Osteoblast (primary cell): ENCODE measurements around the gene AREL1. TPM values are rescaled to one million over a fixed set of nuclear protein-coding genes. Genes with fewer than 3 reads are reported as not detected.
"Not testable (repeated sequence)": the region's sequence is repeated elsewhere in the genome, so short reads cannot be mapped to it uniquely, and the experiment has no call there.

Source experiments
- DNase-seq: peaks from one replicate; pipeline ENCODE4 v3.0.0; 2011; ENCODE audit warnings: low spot score, mixed read lengths; ENCODE audit not compliant: insufficient read length; ENCODE audit errors: missing footprints
- H2AFZ ChIP-seq: 2 replicates; pipeline ENCODE4 v1.6.0; 2011; ENCODE audit warnings: mild to moderate bottlenecking, low read length
- H3K27ac ChIP-seq: 2 replicates; pipeline ENCODE4 v1.5.1; 2011; ENCODE audit warnings: mild to moderate bottlenecking, low read depth, low read length, moderate library complexity
- H3K27me3 ChIP-seq: 2 replicates; pipeline ENCODE4 v1.6.0; 2012; ENCODE audit warnings: mild to moderate bottlenecking, control low read depth, inconsistent platforms, low read length, moderate library complexity; ENCODE audit not compliant: insufficient read depth
- H3K36me3 ChIP-seq: 2 replicates; pipeline ENCODE4 v1.5.1; 2011; ENCODE audit warnings: mild to moderate bottlenecking, low read length, control low read depth, moderate library complexity; ENCODE audit not compliant: insufficient read depth
- H3K4me1 ChIP-seq: 2 replicates; pipeline ENCODE4 v1.5.1; 2011; ENCODE audit warnings: mild to moderate bottlenecking, low read length, control low read depth, moderate library complexity; ENCODE audit not compliant: insufficient read depth
- H3K4me2 ChIP-seq: 2 replicates; pipeline ENCODE4 v1.6.0; 2011; ENCODE audit warnings: mild to moderate bottlenecking, low read length; ENCODE audit not compliant: insufficient read depth
- H3K4me3 ChIP-seq: fragments of 200-600 bp; sonication (generic); 3 replicates; pipeline ENCODE4 v1.5.1; 2012; ENCODE audit warnings: mild to moderate bottlenecking, low read length, inconsistent platforms; ENCODE audit not compliant: insufficient read depth
- H3K79me2 ChIP-seq: 2 replicates; pipeline ENCODE4 v1.6.0; 2012; ENCODE audit warnings: mild to moderate bottlenecking, low read length, control low read depth, inconsistent platforms; ENCODE audit not compliant: insufficient read depth
- H3K9me3 ChIP-seq: 2 replicates; pipeline ENCODE4 v1.5.1; 2011; ENCODE audit warnings: low read depth, low read length, control low read depth
- H4K20me1 ChIP-seq: 2 replicates; pipeline ENCODE4 v1.6.0; 2012; ENCODE audit warnings: mild to moderate bottlenecking, low read length, control low read depth; ENCODE audit not compliant: insufficient read depth
- total RNA-seq: library from RNA; depleted of rRNA; stranded (reverse); fragments of >200 nt; gene quantifications from 2 replicates; pipeline ENCODE4 v1.2.3, GENCODE V29; 2012
- TF ChIP-seq, protein P1 (sequence below): IDR thresholded peaks from 2 replicates; pipeline ENCODE4 v1.5.1; 2011; ENCODE audit warnings: mild to moderate bottlenecking, low read depth, low read length, moderate library complexity; ENCODE audit errors: extremely low read depth

AREL1 gene, protein sequence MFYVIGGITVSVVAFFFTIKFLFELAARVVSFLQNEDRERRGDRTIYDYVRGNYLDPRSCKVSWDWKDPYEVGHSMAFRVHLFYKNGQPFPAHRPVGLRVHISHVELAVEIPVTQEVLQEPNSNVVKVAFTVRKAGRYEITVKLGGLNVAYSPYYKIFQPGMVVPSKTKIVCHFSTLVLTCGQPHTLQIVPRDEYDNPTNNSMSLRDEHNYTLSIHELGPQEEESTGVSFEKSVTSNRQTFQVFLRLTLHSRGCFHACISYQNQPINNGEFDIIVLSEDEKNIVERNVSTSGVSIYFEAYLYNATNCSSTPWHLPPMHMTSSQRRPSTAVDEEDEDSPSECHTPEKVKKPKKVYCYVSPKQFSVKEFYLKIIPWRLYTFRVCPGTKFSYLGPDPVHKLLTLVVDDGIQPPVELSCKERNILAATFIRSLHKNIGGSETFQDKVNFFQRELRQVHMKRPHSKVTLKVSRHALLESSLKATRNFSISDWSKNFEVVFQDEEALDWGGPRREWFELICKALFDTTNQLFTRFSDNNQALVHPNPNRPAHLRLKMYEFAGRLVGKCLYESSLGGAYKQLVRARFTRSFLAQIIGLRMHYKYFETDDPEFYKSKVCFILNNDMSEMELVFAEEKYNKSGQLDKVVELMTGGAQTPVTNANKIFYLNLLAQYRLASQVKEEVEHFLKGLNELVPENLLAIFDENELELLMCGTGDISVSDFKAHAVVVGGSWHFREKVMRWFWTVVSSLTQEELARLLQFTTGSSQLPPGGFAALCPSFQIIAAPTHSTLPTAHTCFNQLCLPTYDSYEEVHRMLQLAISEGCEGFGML
- total RNA-seq, result 27.9 and 29.2 TPM in 2 replicates

DNA sequence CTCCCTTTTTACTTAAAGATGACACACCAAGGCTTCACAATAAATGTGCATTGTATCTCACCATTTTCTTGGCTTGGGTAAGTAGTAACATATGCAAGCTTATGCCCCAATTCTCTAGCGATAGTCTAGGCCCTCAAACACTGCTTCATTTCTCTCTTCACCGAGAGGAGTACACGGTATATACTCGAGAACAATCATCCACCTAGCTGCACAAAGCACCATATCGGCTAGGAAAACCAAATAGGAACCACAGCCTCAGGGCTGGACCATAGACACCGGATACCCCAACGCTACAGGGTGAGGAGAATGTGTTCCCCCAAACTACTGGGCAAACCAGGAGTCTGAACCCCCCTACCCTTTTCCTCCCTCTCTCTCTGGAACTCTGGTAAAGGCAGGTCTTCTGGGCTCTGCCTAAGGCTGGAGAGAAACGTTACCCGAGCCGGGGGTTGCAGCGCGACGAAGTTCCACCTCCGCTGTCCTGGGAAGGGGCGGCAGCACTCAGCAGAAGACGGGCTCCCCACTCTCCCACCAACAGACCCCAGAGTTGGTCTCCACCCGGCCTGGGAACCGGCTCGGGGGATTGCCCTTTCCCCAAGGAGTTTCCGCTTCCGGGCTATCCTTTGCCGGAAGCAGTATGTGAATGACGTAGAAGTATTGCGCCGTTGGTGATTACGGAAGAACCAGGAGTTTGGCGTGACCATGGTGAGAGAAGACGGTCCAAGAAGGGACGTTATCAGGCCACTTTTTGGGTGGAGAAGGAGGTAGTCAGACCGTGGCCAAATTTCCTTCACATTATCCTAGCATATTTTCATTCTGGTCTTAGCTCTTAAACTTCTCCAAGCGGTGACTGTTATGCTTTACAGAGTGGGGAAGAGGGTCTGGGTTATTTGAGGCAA lies at the start of gene AREL1, which contains the start of gene FCF1:
TSS of gene AREL1 (minus strand) at position 582 of the 896 bp plus-strand sequence. CDS start 27,465 bp downstream, outside the sequence.
TSS of gene FCF1 (plus strand) at position 646 of the 896 bp plus-strand sequence. CDS start at position 700, 54 bp downstream.
- TF ChIP-seq, protein P1, sequence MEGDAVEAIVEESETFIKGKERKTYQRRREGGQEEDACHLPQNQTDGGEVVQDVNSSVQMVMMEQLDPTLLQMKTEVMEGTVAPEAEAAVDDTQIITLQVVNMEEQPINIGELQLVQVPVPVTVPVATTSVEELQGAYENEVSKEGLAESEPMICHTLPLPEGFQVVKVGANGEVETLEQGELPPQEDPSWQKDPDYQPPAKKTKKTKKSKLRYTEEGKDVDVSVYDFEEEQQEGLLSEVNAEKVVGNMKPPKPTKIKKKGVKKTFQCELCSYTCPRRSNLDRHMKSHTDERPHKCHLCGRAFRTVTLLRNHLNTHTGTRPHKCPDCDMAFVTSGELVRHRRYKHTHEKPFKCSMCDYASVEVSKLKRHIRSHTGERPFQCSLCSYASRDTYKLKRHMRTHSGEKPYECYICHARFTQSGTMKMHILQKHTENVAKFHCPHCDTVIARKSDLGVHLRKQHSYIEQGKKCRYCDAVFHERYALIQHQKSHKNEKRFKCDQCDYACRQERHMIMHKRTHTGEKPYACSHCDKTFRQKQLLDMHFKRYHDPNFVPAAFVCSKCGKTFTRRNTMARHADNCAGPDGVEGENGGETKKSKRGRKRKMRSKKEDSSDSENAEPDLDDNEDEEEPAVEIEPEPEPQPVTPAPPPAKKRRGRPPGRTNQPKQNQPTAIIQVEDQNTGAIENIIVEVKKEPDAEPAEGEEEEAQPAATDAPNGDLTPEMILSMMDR, result no peak
- H3K4me3 ChIP-seq, result peak within 1 kb of the TSS; percentile 96
- no peaks in the 10 kb centered on the region for H3K9me3 ChIP-seq
- H3K36me3 ChIP-seq, result peaks cover 26% of the 10 kb centered on the region
- H4K20me1 ChIP-seq, result peaks cover 19% of the 10 kb centered on the region
- H3K4me1 ChIP-seq, result peaks cover 20% of the 10 kb centered on the region
- peak within 1 kb of the TSS; percentile 98 for H3K4me2 ChIP-seq
- DNase-seq, result peak; percentile 96
- H2AFZ ChIP-seq, result peak within 1 kb of the TSS; percentile 89
- peaks cover 72% of the 10 kb centered on the region for H3K79me2 ChIP-seq
- peak within 1 kb of the TSS; percentile 95 for H3K27ac ChIP-seq
- no peaks in the 10 kb centered on the region for H3K27me3 ChIP-seq

DNA sequence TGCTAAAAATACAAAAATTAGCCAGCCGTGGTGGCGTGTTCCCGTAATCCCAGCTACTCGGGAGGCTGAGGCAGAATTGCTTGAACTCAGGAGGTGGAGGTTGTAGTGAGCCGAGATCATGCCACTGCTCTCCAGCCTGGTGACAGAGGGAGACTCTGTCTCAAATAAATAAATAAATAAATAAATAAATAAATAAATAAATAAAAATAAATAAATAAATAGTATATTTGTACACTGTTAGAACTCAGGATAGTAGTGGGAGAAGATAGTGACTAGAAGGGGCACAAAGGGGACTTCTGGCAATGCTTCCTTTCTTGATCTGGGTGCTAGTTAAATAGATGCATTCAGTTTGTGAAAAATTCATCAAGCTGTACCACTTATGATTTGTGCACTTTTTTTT lies 45.6 kb upstream of the AREL1 start:
- not testable (repeated sequence) for H3K79me2 ChIP-seq

DNA sequence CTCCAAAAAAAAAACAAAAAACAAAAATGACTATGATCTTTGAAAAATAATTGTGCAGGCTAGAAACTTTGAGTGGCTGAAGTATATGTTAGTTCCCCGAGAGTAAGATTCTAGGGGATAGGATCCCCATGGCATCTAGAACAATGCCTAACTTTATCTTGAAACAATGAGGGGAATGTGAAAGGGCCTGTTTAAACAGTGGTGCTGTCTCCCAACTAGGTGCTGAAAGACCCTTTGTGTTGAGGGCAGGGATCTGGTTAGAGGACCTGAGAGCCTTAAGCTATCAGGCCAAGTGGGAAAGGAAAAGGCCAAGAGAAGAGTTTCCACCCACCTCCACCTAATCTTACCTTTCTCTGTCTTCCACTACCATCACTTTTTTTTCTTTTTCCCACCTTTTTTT lies 43.4 kb upstream of the AREL1 start:
- H3K27me3 ChIP-seq, result no peaks in the 10 kb centered on the region
- peak; percentile 22 for DNase-seq
- no peak overlapping the region for H2AFZ ChIP-seq
- H4K20me1 ChIP-seq, result no peaks in the 10 kb centered on the region
- no peaks in the 10 kb centered on the region for H3K9me3 ChIP-seq
- no peaks in the 10 kb centered on the region for H3K4me1 ChIP-seq
- H3K36me3 ChIP-seq, result no peaks in the 10 kb centered on the region
- no peak overlapping the region for H3K4me2 ChIP-seq
- TF ChIP-seq, protein P1, result no peak
- H3K27ac ChIP-seq, result no peak overlapping the region
- no peaks in the 10 kb centered on the region for H3K79me2 ChIP-seq
- H3K4me3 ChIP-seq, result no peak overlapping the region

More for the DNA sequence above, 45.6 kb upstream of the AREL1 start:
- not testable (repeated sequence) for H4K20me1 ChIP-seq, DNase-seq, H3K4me1 ChIP-seq, H3K27ac ChIP-seq, H3K27me3 ChIP-seq, H3K4me2 ChIP-seq, H3K36me3 ChIP-seq, H3K4me3 ChIP-seq, H3K9me3 ChIP-seq, H2AFZ ChIP-seq

DNA sequence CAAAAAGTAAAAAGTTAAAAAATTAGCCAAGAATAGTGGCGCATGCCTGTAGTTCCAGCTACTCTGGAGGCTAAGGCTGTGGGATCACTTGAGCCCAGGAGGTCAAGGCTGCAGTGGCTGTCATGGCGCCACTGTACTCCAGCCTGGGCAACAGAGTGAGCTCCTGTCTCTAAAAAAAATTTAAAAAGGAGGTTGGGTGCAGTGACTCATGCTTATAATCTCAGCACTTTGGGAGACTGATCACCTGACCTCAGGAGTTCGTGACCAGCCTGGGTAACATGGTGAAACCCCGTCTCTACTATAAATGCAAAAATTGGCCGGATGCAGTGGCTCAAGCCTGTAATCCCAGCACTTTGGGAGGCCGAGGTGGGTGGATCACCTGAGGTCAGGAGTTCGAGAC lies 42.0 kb upstream of the AREL1 start:
- no peak overlapping the region for H2AFZ ChIP-seq
- no peak for DNase-seq
- H3K79me2 ChIP-seq, result no peaks in the 10 kb centered on the region
- H3K9me3 ChIP-seq, result no peaks in the 10 kb centered on the region
- no peaks in the 10 kb centered on the region for H3K27me3 ChIP-seq
- H3K4me3 ChIP-seq, result no peak overlapping the region
- H3K4me2 ChIP-seq, result no peak overlapping the region
- H3K36me3 ChIP-seq, result no peaks in the 10 kb centered on the region
- H4K20me1 ChIP-seq, result no peaks in the 10 kb centered on the region
- TF ChIP-seq, protein P1, result no peak
- H3K4me1 ChIP-seq, result no peaks in the 10 kb centered on the region
- no peak overlapping the region for H3K27ac ChIP-seq
